Smooth muscle cell (in vitro differentiated cells): ENCODE data around the gene GPC3. TPM values are rescaled to one million over a fixed set of nuclear protein-coding genes. Genes with fewer than 3 reads are reported as not detected.

Experiments
- DNase-seq: peaks from one replicate; lab custom pipeline; 2025; ENCODE audit not compliant: unreplicated experiment; lab: John Stamatoyannopoulos, UW
- H2AFZ ChIP-seq: fragments of 200-600 bp; sonication (generic); 2 replicates; pipeline ENCODE4 v1.6.0; 2016; ENCODE audit warnings: antibody characterized with exemption, low read depth, mild to moderate bottlenecking
- H3F3A ChIP-seq: fragments of 200-600 bp; sonication (generic); 2 replicates; pipeline ENCODE4 v1.6.0; 2017; ENCODE audit warnings: antibody characterized with exemption, low read depth
- H3K27ac ChIP-seq: fragments of 200-600 bp; sonication (generic); 2 replicates; pipeline ENCODE4 v1.5.1; 2016; ENCODE audit warnings: low read depth, mild to moderate bottlenecking
- H3K27me3 ChIP-seq: fragments of 200-600 bp; sonication (generic); 2 replicates; pipeline ENCODE4 v1.6.1; 2016; ENCODE audit warnings: low read depth, mild to moderate bottlenecking
- H3K36me3 ChIP-seq: fragments of 200-600 bp; sonication (generic); 2 replicates; pipeline ENCODE4 v1.5.1; 2016; ENCODE audit warnings: low read depth
- H3K4me1 ChIP-seq: fragments of 200-600 bp; sonication (generic); 2 replicates; pipeline ENCODE4 v1.5.1; 2016; ENCODE audit warnings: low read depth
- H3K4me2 ChIP-seq: fragments of 200-600 bp; sonication (generic); 2 replicates; pipeline ENCODE4 v1.6.0; 2016; ENCODE audit warnings: mild to moderate bottlenecking
- H3K4me3 ChIP-seq: fragments of 200-600 bp; sonication (generic); 2 replicates; pipeline ENCODE4 v1.5.1; 2016; ENCODE audit warnings: mild to moderate bottlenecking
- H3K79me2 ChIP-seq: fragments of 200-600 bp; sonication (generic); 2 replicates; pipeline ENCODE4 v1.6.0; 2016; ENCODE audit warnings: low read depth, mild to moderate bottlenecking
- H3K9ac ChIP-seq: fragments of 200-600 bp; sonication (generic); 2 replicates; pipeline ENCODE4 v1.6.0; 2016; ENCODE audit warnings: low read depth
- H3K9me3 ChIP-seq: fragments of 200-600 bp; sonication (generic); replicated peaks from 2 replicates; pipeline ENCODE4 v1.5.1; 2016; ENCODE audit warnings: low read depth
- H4K20me1 ChIP-seq: fragments of 200-600 bp; sonication (generic); 2 replicates; pipeline ENCODE4 v1.6.0; 2016; ENCODE audit warnings: low read depth
- WGBS: methylation state at CpG from one replicate; pipeline ENCODE4 v1.1.7; 2016; ENCODE audit warnings: low lambda C conversion rate; 5-methylcytosine and 5-hydroxymethylcytosine counted together
- polyA plus RNA-seq: library from polyadenylated mRNA; unstranded; fragments of >200 nt; fragmentation: Nextera tagmentation; extraction: Ambion mirVana; gene quantifications from 2 replicates; pipeline ENCODE4 v1.2.1, GENCODE V29; 2016
- total RNA-seq: library from RNA; depleted of rRNA; stranded (reverse); fragments of >200 nt; gene quantifications from 2 replicates; pipeline ENCODE4 v1.2.3, GENCODE V29; 2014
- TF ChIP-seq, protein P1 (sequence below): fragments of 200-600 bp; sonication (generic); IDR thresholded peaks from 2 replicates; pipeline ENCODE4 v1.5.1; 2017; ENCODE audit warnings: borderline replicate concordance, mild to moderate bottlenecking, antibody characterized with exemption; ENCODE audit not compliant: insufficient read depth, poor library complexity, severe bottlenecking

The GPC3 gene
- total and polyA plus RNA-seq, 2 experiments from 2014 or later = 120 to 191 TPM

- no peaks in the 10 kb centered on the region for H3F3A ChIP-seq
- no peak overlapping the region for H3K4me3 ChIP-seq
- WGBS = 43% methylated on average over 3 of the region's 3 CpGs
- H3K9ac ChIP-seq = no peak overlapping the region
- H3K27ac ChIP-seq = no peak overlapping the region
- H2AFZ ChIP-seq = no peak overlapping the region
- TF ChIP-seq, protein P1, sequence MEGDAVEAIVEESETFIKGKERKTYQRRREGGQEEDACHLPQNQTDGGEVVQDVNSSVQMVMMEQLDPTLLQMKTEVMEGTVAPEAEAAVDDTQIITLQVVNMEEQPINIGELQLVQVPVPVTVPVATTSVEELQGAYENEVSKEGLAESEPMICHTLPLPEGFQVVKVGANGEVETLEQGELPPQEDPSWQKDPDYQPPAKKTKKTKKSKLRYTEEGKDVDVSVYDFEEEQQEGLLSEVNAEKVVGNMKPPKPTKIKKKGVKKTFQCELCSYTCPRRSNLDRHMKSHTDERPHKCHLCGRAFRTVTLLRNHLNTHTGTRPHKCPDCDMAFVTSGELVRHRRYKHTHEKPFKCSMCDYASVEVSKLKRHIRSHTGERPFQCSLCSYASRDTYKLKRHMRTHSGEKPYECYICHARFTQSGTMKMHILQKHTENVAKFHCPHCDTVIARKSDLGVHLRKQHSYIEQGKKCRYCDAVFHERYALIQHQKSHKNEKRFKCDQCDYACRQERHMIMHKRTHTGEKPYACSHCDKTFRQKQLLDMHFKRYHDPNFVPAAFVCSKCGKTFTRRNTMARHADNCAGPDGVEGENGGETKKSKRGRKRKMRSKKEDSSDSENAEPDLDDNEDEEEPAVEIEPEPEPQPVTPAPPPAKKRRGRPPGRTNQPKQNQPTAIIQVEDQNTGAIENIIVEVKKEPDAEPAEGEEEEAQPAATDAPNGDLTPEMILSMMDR = no peak
- H3K9me3 ChIP-seq = no peaks in the 10 kb centered on the region
- no peak overlapping the region for H3K4me2 ChIP-seq
- DNase-seq = no peak
- H3K36me3 ChIP-seq = no peaks in the 10 kb centered on the region
- no peaks in the 10 kb centered on the region for H3K27me3 ChIP-seq
- H3K79me2 ChIP-seq = no peaks in the 10 kb centered on the region
- H3K4me1 ChIP-seq = peaks cover 4% of the 10 kb centered on the region
- H4K20me1 ChIP-seq = no peaks in the 10 kb centered on the region
These were observed 133.0 kb downstream of the GPC3 start for GRCh38 chrX:133852401-133852800.

GRCh38 chrX:133850399-133850798, 135.0 kb downstream of the GPC3 start:
- H3K27ac ChIP-seq = no peak overlapping the region
- H2AFZ ChIP-seq = no peak overlapping the region
- DNase-seq = no peak
- no peak overlapping the region for H3K4me3 ChIP-seq
- H4K20me1 ChIP-seq = no peaks in the 10 kb centered on the region
- TF ChIP-seq, protein P1 = no peak
- peaks cover 11% of the 10 kb centered on the region for H3K4me1 ChIP-seq
- H3K36me3 ChIP-seq = no peaks in the 10 kb centered on the region
- no peak overlapping the region for H3K4me2 ChIP-seq
- no peak overlapping the region for H3K9ac ChIP-seq
- no peaks in the 10 kb centered on the region for H3K27me3 ChIP-seq
- no peaks in the 10 kb centered on the region for H3F3A ChIP-seq
- no peaks in the 10 kb centered on the region for H3K79me2 ChIP-seq
- no peaks in the 10 kb centered on the region for H3K9me3 ChIP-seq
- WGBS = 90% methylated on average over 2 of the region's 2 CpGs

- TF ChIP-seq, protein P1 = no peak
- no peaks in the 10 kb centered on the region for H3F3A ChIP-seq
- no peak overlapping the region for H2AFZ ChIP-seq
These were observed 135.7 kb downstream of the GPC3 start for GRCh38 chrX:133849676-133850075.

DNA sequence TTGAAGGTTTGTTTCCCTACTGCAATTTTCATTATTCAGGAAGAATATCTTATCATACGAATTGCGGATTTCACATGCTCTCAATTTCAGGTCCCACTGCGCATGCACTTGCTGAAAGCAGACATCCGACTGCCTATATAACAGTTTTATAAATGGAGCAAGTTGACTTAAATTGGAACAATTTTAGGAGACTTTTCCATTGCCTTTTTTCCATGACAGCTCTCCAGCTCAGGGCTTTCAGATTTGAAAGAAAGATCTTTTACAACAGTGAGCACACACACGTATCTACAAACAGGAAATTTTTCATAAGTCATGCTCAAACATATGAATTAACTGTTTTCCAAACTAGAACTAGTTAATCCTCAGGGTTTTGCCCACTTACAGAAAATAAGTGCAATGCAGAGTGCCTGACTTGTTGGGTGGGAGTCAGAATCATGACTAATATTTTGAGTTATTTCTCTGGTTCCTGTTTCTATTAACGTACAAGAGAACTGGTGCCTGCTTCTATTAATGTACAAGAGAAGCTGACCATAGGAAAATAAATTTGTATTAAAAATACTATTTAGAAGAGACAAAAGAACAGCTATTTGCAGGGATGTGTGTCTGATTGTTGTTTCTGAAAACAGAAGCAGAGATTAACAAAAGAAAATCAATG, 137.9 kb downstream of the GPC3 start:
- H3K36me3 ChIP-seq = no peaks in the 10 kb centered on the region
- H3K4me1 ChIP-seq = peaks cover 15% of the 10 kb centered on the region
- no peaks in the 10 kb centered on the region for H4K20me1 ChIP-seq
- H2AFZ ChIP-seq = no peak overlapping the region
- H3K27me3 ChIP-seq = no peaks in the 10 kb centered on the region
- no peak for DNase-seq
- no peaks in the 10 kb centered on the region for H3K79me2 ChIP-seq
- no peak overlapping the region for H3K27ac ChIP-seq
- no peak overlapping the region for H3K9ac ChIP-seq
- no peak overlapping the region for H3K4me3 ChIP-seq
- no peaks in the 10 kb centered on the region for H3F3A ChIP-seq
- WGBS = 70% methylated on average over 6 of the region's 6 CpGs
- TF ChIP-seq, protein P1 = no peak
- H3K4me2 ChIP-seq = peak overlapping the region; percentile 63
- H3K9me3 ChIP-seq = no peaks in the 10 kb centered on the region

More at GRCh38 chrX:133849676-133850075, 135.7 kb downstream of the GPC3 start:
- no peaks in the 10 kb centered on the region for H3K27me3 ChIP-seq
- H3K36me3 ChIP-seq = no peaks in the 10 kb centered on the region
- H3K4me2 ChIP-seq = no peak overlapping the region
- peaks cover 15% of the 10 kb centered on the region for H3K4me1 ChIP-seq
- no peaks in the 10 kb centered on the region for H4K20me1 ChIP-seq
- H3K9ac ChIP-seq = no peak overlapping the region
- H3K9me3 ChIP-seq = no peaks in the 10 kb centered on the region
- no peaks in the 10 kb centered on the region for H3K79me2 ChIP-seq
- H3K27ac ChIP-seq = no peak overlapping the region
- DNase-seq = no peak
- H3K4me3 ChIP-seq = no peak overlapping the region
